ENCODE measurements around the gene TMEM176B. TPM values are rescaled to one million over a fixed set of nuclear protein-coding genes. Genes with fewer than 3 reads are reported as not detected.
A peak's percentile ranks its signal among the peaks of the same experiment; 100 is the strongest.

The TMEM176B gene
- total RNA-seq, 3 donors from 2014 or later (not counting 1 experiment from before 2014, with no cell fraction given) = 4.0 TPM; not detected in 2

GRCh38 chr7:150788474-150789269 is 11.5 kb downstream of the TMEM176B start:
- Histone ChIP-seq H3K4me3 (ENCODE audit: low read length) (no peak overlapping the region), H3K4me1 (ENCODE audit: control insufficient read depth, insufficient read depth, low read length) (peaks cover 6% of the 10 kb centered on the region), H3K9me3 (ENCODE audit: control insufficient read depth, insufficient read depth, low read length) (no peaks in the 10 kb centered on the region), H3K27me3 (ENCODE audit: control insufficient read depth, insufficient read depth, low read length) (no peaks in the 10 kb centered on the region), H3K27ac (ENCODE audit: low read length) (no peak overlapping the region), H3K36me3 (ENCODE audit: control insufficient read depth, insufficient read depth, low read length) (no peaks in the 10 kb centered on the region)
- Mint-ChIP-seq H3K36me3 (no peaks in the 10 kb centered on the region), H3K27me3 (ENCODE audit: low read depth in 2 of 2) (peaks cover 0 to 18% of the 10 kb centered on the region in 2 donors), H3K9me3 (no peaks in the 10 kb centered on the region), H3K4me3 (no peak overlapping the region), H3K27ac (no peak overlapping the region), H3K4me1 (no peaks in the 10 kb centered on the region)
- intact Hi-C loops (cut with micrococcal nuclease) = no loop called here
- ATAC-seq (no peak), DNase-seq (no peak)
- WGBS (ENCODE audit: insufficient coverage) = 86% methylated on average over 8 of the region's 9 CpGs
- TF ChIP-seq CTCF (IDR thresholded peaks at IDR 0.05) = no peak

- no peaks in the 10 kb centered on the region for H3K9me3 ChIP-seq (ENCODE audit: control insufficient read depth, insufficient read depth, low read length)
- no peaks in the 10 kb centered on the region for H3K36me3 Mint-ChIP-seq
- H3K4me3 Mint-ChIP-seq = no peak overlapping the region
- no peaks in the 10 kb centered on the region for H3K27me3 ChIP-seq (ENCODE audit: control insufficient read depth, insufficient read depth, low read length)
- H3K4me1 Mint-ChIP-seq = no peaks in the 10 kb centered on the region
- 48% methylated on average over 10 of the region's 10 CpGs for WGBS (ENCODE audit: insufficient coverage)
- intact Hi-C loops (cut with micrococcal nuclease) = no loop called here
- H3K27ac ChIP-seq (ENCODE audit: low read length) = no peak overlapping the region
- peaks cover 6% of the 10 kb centered on the region for H3K4me1 ChIP-seq (ENCODE audit: control insufficient read depth, insufficient read depth, low read length)
- no peaks in the 10 kb centered on the region for H3K9me3 Mint-ChIP-seq
- H3K27ac Mint-ChIP-seq = no peak overlapping the region
- peaks cover 0 to 18% of the 10 kb centered on the region in 2 donors for H3K27me3 Mint-ChIP-seq (ENCODE audit: low read depth in 2 of 2)
- ATAC-seq (peak in 2 of 3 donors; percentile 21 to 76), DNase-seq (no peak)
- no peaks in the 10 kb centered on the region for H3K36me3 ChIP-seq (ENCODE audit: control insufficient read depth, insufficient read depth, low read length)
- H3K4me3 ChIP-seq (ENCODE audit: low read length) = no peak overlapping the region
- TF ChIP-seq CTCF (IDR thresholded peaks at IDR 0.05) = no peak
Measured at GRCh38 chr7:150787321-150788281, 12.6 kb downstream of the TMEM176B start.

- intact Hi-C loops (cut with micrococcal nuclease) = no loop called here
- peaks cover 0 to 17% of the 10 kb centered on the region in 2 donors for H3K27me3 Mint-ChIP-seq (ENCODE audit: low read depth in 2 of 2)
- H3K9me3 Mint-ChIP-seq = no peaks in the 10 kb centered on the region
Measured at GRCh38 chr7:150784954-150785353, 15.2 kb downstream of the TMEM176B start.

More at GRCh38 chr7:150784954-150785353, 15.2 kb downstream of the TMEM176B start:
- no peak for ATAC-seq
- Mint-ChIP-seq H3K4me1 (no peaks in the 10 kb centered on the region), H3K27ac (no peak overlapping the region), H3K36me3 (no peaks in the 10 kb centered on the region), H3K4me3 (no peak overlapping the region)
- TF ChIP-seq CTCF (IDR thresholded peaks at IDR 0.05) = no peak
- Histone ChIP-seq H3K4me1 (ENCODE audit: control insufficient read depth, insufficient read depth, low read length) (peaks cover 6% of the 10 kb centered on the region), H3K9me3 (ENCODE audit: control insufficient read depth, insufficient read depth, low read length) (no peaks in the 10 kb centered on the region), H3K27ac (ENCODE audit: low read length) (no peak overlapping the region), H3K4me3 (ENCODE audit: low read length) (no peak overlapping the region), H3K27me3 (ENCODE audit: control insufficient read depth, insufficient read depth, low read length) (no peaks in the 10 kb centered on the region), H3K36me3 (ENCODE audit: control insufficient read depth, insufficient read depth, low read length) (no peaks in the 10 kb centered on the region)
- WGBS (ENCODE audit: insufficient coverage) = 80% methylated on average over 3 of the region's 4 CpGs
- DNase-seq = no peak
